Right lung (tissue), 10 donors: ENCODE measurements around the gene MYH11. TPM values are rescaled to one million over a fixed set of nuclear protein-coding genes. Genes with fewer than 3 reads are reported as not detected.
A peak's percentile ranks its signal among the peaks of the same experiment; 100 is the strongest.

Experiments
- DNase-seq, 2 donors: peaks; one replicate each; pipeline ENCODE4 v3.0.0-alpha.2; 2013
- long read RNA-seq, 8 donors: transcript quantifications; one replicate each; lab custom pipeline, GENCODE V29; 2026
- polyA plus RNA-seq, 5 donors: library from polyadenylated mRNA; unstranded; fragments of 120-200 nt; gene quantifications; one replicate each; pipeline versions ENCODE4 v1.2.1 to v1.2.3, GENCODE V29; 2013; ENCODE audit warnings: inconsistent platforms in 1 of 5, low replicate concordance in 1 of 5; ENCODE audit not compliant: insufficient read length in 5 of 5, insufficient read depth in 1 of 5

Gene MYH11
- polyA plus RNA-seq, result 100 to 1,000 TPM in 4 of 5 donors, 10 to 100 TPM in 1; 53.0 to 320 (median 132) TPM
- long read RNA-seq, donor 1, partial matches to known transcripts, result 33 of 35 reads
- long read RNA-seq, donor 1, other reads (novel, unspliced or antisense), result 0 of 35 reads
- long read RNA-seq, donor 2, full-length matches to known transcripts, result 4 of 4 reads
- long read RNA-seq, donor 2, partial matches to known transcripts, result 0 of 4 reads
- long read RNA-seq, donor 2, other reads (novel, unspliced or antisense), result 0 of 4 reads
- long read RNA-seq, donor 3, full-length matches to known transcripts, result 1 of 74 reads
- long read RNA-seq, donor 3, partial matches to known transcripts, result 73 of 74 reads
- long read RNA-seq, donor 3, other reads (novel, unspliced or antisense), result 0 of 74 reads
- long read RNA-seq, donor 4, full-length matches to known transcripts, result 4 of 14 reads
- long read RNA-seq, donor 4, partial matches to known transcripts, result 10 of 14 reads
- long read RNA-seq, donor 4, other reads (novel, unspliced or antisense), result 0 of 14 reads
- long read RNA-seq, donor 5, partial matches to known transcripts, result 6 of 6 reads
- long read RNA-seq, donor 5, other reads (novel, unspliced or antisense), result 0 of 6 reads
- long read RNA-seq, donor 6, full-length matches to known transcripts, result 3 of 57 reads
- long read RNA-seq, donor 6, partial matches to known transcripts, result 54 of 57 reads
- long read RNA-seq, donor 6, other reads (novel, unspliced or antisense), result 0 of 57 reads
- long read RNA-seq, donor 7, partial matches to known transcripts, result 0 of 1 reads
- long read RNA-seq, donor 7, other reads (novel, unspliced or antisense), result 0 of 1 reads
- long read RNA-seq, donor 8, partial matches to known transcripts, result 6 of 7 reads
- long read RNA-seq, donor 8, other reads (novel, unspliced or antisense), result 0 of 7 reads

GRCh38 chr16:15856901-15857698 lies at the start of gene MYH11:
TSS of gene MYH11 (minus strand) at chr16:15857028. CDS start at chr16:15838252, 18,776 bp downstream.
- no peak for DNase-seq

GRCh38 chr16:15906439-15906838 lies 49.6 kb upstream of the MYH11 start:
- no peak for DNase-seq

GRCh38 chr16:15903960-15904359 lies 47.1 kb upstream of the MYH11 start:
- no peak for DNase-seq

DNA sequence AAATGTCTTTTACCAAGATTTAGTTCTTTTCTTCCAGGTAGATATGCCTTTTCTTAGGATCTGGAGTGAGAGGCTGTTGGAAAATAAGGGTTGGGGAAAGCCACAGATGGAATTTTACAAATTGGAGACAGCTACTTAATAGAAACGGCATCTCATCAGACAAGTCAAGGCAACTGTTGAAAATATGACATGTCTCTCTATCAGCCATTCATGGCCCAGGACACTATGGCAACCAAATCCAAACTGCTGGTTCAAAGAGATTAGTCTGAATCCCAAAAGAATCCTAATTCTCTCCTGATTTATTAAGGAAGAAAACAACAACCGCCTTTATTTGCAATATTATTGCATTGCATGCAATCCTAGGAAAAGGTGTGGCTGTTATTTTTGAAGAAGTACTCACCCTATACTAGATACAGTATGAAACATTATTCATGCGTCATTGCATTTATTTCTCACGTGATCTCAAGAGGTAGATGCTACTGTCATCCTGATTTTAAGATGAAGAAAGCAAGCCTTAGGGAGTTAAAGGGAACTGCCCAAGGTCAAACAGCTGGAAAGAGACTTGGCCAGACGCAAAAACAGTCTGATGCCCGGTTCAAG lies 44.2 kb upstream of the MYH11 start:
- no peak for DNase-seq

DNA sequence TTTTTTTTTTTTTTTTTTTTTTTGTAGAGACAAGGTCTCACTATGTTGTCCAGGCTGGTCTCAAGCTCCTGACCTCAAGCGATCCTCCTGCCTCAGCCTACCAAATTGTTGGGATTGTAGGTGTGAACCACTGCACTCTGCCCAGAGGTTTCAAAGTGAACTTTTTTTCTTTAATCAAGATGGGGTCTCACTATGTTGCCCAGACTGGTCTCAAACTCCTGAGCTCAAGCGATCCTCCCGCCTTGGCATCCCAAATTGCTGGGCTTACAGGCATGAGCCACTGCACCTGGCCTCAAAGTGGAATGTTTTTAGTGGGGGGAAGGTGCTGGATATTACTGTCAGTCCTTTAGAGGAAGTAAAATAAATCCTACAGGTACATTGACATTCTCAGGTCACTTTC lies 43.5 kb upstream of the MYH11 start:
- DNase-seq, result no peak

GRCh38 chr16:15899538-15900100 lies 42.8 kb upstream of the MYH11 start:
- DNase-seq, result no peak

DNA sequence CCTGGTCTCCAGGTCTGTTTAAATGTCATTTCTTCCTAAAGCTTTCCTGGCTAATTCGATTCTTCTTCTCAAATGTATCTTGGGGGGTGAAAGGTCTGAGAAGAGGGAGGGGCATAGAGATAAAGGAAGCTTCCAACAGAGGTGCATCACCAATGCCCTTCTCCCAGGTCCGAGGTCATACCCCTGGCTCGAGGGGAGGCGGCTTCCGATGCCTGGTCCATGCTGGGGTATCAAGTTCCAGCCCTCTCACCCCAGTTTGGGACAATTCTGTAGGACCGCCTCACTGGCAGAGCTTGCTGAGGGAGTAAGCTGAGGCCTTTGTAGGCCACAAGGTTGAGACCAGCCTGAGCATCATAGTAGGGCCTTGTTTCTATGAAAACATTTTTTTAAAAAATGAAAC lies 41.8 kb upstream of the MYH11 start:
- DNase-seq, result no peak

- no peak for DNase-seq
These were observed 41.0 kb upstream of the MYH11 start for GRCh38 chr16:15897834-15898254.

- DNase-seq, result no peak
These were observed 40.4 kb upstream of the MYH11 start for GRCh38 chr16:15897121-15897780.

DNA sequence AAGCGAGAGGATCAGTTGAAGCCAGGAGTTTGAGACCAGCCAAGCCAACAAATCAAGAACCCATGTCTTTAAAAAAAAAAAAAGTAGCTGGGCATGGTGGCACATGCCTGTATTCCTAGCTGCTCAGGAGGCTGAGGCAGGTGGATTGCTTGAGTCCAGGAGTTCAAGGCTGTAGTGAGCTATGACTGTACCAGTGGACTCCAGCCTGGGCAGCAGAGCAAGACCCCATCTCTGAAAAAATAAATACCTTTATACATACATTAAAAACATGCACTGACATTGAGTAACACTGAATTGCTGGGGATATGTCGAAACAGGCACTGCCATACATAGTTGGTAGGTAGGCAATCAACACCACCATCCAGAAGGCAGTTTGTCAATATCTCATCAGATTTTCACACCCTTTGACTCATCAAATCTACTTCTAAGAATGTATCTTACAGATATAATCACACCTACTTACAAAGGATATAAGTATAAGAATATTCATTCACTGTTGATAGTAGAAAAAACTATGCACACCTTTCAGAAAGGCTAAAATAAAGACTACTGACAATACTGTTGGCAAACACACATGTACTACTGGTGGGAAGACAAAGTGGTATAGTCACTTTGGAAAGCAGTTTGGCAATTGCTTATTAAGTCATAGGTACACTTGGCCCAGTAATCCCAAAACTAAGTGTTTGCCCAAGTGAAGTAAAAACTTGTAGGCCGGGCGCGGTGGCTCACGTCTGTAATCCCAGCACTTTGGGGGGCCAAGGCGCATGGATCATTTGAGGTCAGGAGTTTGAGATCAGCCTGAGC lies 37.9 kb upstream of the MYH11 start:
- no peak for DNase-seq

DNA sequence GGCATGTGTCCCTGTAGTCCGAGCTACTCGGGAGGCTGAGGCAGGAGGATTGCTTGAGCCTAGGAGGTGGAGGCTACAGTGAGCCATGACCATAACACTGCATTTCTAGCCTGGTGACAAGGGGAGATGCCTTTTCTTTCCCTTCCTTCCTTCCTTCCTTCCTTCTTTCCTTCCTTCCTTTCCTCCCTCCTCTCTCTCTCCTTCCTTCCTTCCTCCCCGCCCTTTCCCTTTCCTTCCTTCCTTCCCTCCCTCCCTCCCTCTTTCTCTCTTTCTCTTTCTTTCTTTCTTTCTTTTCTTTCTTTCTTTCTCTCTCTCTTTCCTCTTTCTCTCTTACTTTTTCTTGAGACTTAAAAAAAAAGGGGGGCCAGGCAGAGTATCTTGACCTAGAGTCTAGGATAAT lies 34.7 kb upstream of the MYH11 start:
- no peak for DNase-seq

GRCh38 chr16:15888072-15888976 lies 31.5 kb upstream of the MYH11 start, which contains the start of gene CEP20:
TSS of gene CEP20 (minus strand) at chr16:15888603. CDS start at chr16:15888585, 18 bp downstream.
- peak; percentile 99 for DNase-seq

- no peak for DNase-seq
These were observed 30.5 kb upstream of the MYH11 start for GRCh38 chr16:15887283-15887682.

DNA sequence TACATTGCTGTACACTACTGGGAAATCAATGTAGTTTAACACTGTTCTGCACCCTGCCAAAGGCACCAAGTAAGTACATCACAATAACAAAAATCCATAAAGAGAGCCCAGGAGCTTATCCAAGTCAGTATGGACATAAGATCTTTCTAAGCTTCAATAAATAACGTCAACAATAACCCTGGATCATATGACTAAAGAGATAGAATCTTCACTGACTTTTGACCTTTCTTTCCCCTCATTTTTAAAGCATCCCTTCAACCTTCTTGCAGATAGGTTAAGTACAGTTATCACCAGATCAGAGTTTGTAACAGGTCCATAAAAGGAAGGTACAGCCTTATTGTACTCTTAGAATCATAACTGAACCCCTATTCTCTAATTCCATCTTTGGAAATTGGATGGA lies 29.2 kb upstream of the MYH11 start:
- no peak for DNase-seq

DNA sequence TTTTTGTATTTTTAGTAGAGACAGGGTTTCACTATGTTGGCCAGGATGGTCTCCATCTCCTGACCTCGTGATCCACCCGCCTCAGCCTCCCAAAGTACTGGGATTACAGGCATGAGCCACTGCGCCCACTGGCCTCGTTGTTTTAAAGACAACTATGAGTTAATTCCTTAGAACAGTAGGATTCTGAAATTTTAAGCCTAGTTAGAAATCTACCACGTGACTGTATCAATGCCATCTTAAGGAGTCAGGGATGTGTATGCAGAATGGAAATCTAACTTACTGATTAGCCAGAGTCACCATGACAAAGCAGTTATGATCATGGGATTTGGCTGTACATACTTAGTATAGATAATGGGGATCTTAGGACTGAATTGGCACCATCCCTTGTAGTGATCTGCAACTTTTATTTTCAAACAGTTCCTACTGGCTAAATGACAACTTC lies 28.8 kb upstream of the MYH11 start:
- DNase-seq, result no peak

DNA sequence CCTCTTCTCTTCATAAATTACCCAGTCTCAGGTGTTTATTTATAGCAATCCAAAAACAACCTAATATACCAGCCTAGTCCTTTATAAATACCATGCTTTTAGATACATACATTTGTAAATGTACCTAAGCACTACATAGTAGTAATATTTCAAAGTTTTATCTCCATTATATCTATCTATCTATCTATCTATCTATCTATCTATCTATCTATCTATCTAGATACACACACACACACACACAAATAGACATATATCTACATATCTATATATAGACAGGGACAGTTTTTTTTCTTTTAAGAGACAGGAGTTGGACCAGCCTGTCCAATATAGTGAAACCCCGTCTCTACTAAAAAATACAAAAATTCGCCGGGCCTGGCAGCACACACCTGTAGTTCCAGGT lies 25.7 kb upstream of the MYH11 start:
- DNase-seq, result no peak

GRCh38 chr16:15881794-15882379 lies 25.1 kb upstream of the MYH11 start:
- DNase-seq, result no peak
